OCI-LY1 (cell line): ENCODE data around the gene OFD1.

Source experiments
- EZH2 ChIP-seq: fragments of 200-600 bp; sonication (generic), shearing (Covaris generic); IDR thresholded peaks from 2 replicates; pipeline ENCODE4 v1.8.0; 2017; ENCODE audit warnings: borderline replicate concordance, mixed run types, mild to moderate bottlenecking, antibody characterized with exemption, low read length, moderate library complexity, mixed read lengths
- TF ChIP-seq, protein P1 (sequence below): fragments of 200-600 bp; sonication (generic), shearing (Covaris generic); IDR thresholded peaks from 2 replicates; pipeline ENCODE4 v1.5.1; 2017; ENCODE audit warnings: mild to moderate bottlenecking, antibody characterized with exemption, low read length, moderate library complexity, mixed read lengths

GRCh38 chrX:13759152-13759718 is 24.7 kb downstream of the OFD1 start:
- TF ChIP-seq, protein P1, sequence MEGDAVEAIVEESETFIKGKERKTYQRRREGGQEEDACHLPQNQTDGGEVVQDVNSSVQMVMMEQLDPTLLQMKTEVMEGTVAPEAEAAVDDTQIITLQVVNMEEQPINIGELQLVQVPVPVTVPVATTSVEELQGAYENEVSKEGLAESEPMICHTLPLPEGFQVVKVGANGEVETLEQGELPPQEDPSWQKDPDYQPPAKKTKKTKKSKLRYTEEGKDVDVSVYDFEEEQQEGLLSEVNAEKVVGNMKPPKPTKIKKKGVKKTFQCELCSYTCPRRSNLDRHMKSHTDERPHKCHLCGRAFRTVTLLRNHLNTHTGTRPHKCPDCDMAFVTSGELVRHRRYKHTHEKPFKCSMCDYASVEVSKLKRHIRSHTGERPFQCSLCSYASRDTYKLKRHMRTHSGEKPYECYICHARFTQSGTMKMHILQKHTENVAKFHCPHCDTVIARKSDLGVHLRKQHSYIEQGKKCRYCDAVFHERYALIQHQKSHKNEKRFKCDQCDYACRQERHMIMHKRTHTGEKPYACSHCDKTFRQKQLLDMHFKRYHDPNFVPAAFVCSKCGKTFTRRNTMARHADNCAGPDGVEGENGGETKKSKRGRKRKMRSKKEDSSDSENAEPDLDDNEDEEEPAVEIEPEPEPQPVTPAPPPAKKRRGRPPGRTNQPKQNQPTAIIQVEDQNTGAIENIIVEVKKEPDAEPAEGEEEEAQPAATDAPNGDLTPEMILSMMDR, result no peak
- no peak for TF ChIP-seq EZH2
